Activated CD4-positive, alpha-beta T cell treated with anti-CD3 and anti-CD28 coated beads, Interleukin-2, amount 50 U/mL, for 4 hours (primary cell): ENCODE measurements around the gene MAGI2.
"Not testable (repeated sequence)": the region's sequence is repeated elsewhere in the genome, so short reads cannot be mapped to it uniquely, and the experiment has no call there.

ENCODE experiments used
- DNase-seq, 2 experiments: peaks; one replicate each; pipeline ENCODE4 v3.0.0-alpha.2; 2020

The MAGI2 gene

GRCh38 chr7:78002021-78002420, 1451.4 kb downstream of the MAGI2 start:
- DNase-seq, result no peak

DNA sequence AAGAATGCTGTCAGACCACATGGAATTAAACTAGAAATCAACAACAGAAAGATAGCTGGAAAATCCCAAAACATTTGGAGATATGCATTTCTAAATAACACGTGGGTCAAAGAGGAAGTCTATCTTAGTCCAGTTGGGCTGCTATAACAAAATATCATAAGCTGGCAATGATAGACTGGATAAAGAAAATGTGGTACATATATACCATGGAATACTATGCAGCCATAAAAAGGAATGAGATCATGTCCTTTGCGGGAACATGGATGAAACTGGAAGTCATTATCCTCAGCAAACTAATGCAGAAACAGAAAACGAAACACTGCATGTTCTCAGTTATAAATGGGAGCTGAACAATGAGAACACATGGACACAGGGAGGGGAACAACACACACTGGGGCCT, 1454.3 kb downstream of the MAGI2 start:
- not testable (repeated sequence) for DNase-seq

DNA sequence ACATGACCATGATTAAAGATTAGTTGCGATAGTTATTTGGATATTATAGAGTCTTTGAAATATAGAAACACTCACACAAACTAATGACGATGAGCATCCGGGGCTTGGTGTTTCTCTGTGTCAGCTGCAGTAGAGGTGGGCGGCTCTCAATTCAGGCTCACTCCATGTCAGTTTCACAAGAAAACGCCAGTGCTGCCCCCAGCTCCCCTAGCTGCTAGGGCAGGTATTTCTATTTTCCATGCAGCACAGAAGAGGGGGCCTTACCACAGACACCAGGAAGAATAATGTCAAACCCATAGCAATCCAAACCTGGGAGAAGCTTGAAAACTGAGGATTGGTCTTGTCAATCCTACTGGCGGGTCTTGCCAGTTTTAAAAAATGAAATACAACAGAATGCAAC, 1457.8 kb downstream of the MAGI2 start:
- no peak for DNase-seq

DNA sequence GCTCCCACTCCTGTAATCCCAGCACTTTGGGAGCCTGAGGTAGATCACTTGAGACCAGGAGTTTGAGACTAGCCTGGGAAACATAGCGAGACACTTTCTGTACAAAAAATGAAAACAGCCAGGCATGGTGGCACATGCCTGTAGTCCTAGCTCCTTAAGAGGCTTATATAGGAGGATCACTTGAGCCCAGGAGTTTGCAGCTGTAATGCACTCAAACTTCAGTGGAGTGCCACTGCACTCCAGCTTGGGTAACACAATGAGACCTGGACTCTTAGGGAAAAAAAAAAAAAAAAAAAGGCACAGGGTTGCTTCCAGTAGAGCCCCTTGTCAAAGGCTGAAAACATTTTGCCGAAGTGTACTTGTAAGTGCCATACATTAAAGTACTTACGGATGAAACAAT, 1459.6 kb downstream of the MAGI2 start:
- DNase-seq, result no peak

DNA sequence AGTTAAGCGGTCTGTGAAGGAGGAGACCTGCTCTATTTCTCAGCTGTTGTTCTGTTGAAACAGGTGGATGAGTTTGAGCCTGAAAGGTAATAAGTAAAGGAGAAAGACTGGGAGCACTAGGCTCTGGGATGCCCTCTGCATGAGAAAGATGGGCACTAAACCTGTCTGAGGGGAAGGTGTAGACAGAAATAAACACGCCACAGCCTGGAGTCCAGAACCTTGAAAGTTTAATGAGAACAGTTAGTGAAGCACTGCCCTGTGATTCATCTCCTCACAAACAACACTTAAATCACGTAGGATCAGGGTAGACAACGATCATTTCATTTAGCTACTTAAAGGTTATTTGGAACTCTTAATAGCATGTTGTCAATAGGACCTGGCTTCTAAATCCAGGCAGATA, 1461.8 kb downstream of the MAGI2 start:
- DNase-seq, result no peak

- no peak for DNase-seq
These were observed 1463.4 kb downstream of the MAGI2 start for GRCh38 chr7:77989981-77990566.

- no peak for DNase-seq
These were observed 1467.5 kb downstream of the MAGI2 start for GRCh38 chr7:77985974-77986339.

GRCh38 chr7:77985232-77985973, 1468.1 kb downstream of the MAGI2 start:
- DNase-seq, result no peak

DNA sequence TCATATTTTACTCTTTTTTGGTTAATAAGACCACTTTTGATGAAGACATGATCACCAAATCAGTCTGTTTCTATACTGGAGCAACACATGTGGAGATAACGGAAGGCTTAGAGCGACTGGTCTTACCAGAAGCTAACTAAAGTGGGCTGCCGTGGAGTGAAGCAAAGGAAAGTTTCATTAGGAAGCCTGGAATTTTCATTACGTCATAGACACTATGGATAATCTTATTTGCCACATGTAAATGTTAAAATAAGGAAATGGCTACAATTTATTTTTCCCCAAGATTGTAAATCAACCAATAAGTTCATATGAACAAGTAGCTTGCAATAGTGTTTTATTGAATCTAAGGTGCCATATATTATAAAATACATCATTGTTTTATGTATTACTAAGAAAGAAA, 1469.5 kb downstream of the MAGI2 start:
- DNase-seq, result no peak

DNA sequence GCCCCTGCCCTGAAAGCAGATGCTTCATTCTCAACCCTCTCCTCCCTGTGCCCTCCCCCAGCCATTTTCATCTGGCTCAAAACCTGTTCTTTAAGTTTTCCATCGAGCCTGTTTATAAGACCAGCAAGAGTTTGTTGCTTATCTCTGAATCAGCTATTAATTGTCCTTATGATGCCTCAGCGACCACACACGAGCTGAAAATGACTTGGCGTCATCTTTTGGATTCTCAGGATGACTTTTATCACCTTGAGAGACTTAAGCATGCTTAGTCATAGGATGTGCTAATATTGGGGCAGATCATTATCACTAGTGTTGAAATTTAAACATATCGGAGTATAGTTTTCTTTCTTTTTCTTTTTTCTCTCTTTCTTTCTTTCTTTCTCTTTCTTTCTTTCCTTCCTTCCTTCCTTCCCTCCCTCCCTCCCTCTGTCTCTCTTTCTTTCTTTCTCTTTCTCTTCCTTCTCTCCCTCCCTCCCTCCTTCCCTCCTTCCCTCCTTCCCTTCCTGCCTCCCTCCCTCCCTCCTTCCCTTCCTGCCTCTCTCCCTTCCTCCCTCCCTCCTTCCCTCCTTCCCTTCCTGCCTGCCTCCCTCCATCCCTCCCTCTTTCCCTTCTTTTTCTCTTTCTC, 1470.4 kb downstream of the MAGI2 start:
- no peak for DNase-seq

GRCh38 chr7:77980087-77980713, 1473.3 kb downstream of the MAGI2 start:
- no peak for DNase-seq

DNA sequence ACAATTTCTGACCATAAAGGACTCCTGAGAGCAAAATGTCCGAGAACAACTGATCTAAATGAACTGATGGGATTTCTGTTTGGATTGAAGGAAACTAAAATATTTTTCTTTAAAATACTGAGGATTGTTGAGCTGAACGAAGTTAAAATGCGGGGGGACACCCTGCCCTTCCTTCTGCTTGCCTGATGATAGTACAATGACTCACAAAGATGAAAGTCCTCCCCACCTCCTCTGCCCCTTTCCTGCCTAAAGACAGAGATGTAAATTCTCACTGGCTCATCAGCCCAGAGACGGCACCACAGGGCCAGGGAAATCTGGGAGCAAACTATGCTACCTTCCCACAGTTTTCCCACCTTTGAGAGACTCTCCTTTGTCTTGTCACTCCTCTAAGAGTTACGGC, 1474.2 kb downstream of the MAGI2 start:
- no peak for DNase-seq

DNA sequence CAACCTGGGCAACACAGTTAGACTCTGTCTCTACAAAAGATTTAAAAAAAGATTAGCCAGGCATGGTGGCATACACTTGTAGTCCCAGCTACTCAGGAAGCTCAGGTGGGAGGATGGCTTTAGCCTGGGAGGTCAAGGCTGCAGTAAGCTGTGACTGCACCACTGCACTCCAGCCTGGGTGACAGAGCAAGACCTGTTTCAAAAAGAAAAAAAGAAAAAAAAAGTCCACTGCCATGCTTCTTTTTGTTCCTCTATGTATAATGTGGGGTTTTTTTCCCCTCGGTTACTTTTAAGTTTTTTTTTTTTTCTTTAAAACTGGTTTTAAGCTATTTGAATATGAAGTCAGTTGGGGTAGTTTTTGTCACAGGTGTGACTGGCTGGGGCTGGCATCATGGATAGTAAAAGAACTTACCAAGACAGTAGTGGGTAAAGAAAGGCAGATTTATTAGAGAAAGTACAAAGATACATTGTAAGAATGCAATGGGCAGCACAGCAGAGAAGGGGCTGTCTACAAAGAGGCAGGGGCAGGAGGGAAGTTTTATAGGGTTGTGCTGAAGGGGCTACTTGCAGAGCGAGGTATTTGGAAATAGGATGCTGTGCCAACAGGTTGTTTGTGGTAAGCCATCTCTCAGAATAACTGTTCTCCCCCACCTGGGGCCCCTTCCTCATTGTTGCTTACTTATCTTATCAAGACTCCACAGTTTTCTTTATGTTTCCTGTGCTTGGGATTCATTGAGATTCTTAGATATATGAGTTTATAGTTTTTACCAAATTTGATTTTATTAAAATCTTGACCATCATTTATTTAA, 1477.6 kb downstream of the MAGI2 start:
- DNase-seq, result no peak

- no peak for DNase-seq
These were observed 1481.7 kb downstream of the MAGI2 start for GRCh38 chr7:77971726-77972125.

DNA sequence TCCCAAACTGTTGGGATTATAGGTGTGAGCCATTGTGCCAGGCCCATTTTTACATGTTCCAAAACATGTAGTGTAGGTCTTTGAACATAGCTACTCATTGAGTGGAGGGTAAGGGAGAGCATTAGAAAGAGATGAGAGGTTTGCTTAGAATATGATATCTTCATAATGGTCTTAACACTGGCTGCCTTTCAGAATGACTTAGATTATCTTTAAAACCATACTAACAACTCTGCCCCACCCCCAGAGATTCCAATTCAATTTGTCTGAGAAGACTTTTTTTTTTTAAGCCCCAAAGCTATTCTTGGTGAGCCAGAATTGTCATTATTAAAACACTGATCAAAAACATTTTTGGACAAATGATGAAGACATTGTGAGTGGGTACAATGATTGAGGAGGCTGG, 1486.0 kb downstream of the MAGI2 start:
- DNase-seq, result no peak
